Measurements from ENCODE around the gene C19orf47.

C19orf47 gene

DNA sequence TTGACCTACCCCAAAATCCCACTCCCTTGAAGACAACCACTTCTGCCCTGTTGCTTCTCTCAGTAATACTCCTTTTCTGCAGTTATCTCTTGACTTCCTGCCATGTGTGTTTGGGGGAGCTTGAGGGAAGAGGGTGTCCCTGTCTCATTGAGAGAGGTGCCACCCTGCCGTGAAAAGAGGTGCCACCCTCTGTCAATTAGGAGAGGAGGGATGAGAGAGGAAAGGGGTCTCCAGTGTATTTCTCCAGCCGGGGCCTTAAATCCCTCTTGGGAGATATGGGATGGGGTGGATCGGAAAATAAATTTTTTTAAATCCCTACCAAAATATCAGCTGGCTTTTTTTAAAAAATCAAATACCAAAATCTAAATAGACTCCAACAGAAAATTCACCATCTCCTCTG lies 16.8 kb upstream of the C19orf47 start:
- TF ChIP-seq ZFX (IDR thresholded peaks at IDR 0.05; ENCODE audit: borderline replicate concordance) (no peak), CTCF (IDR thresholded peaks at IDR 0.05) (no peak)
- peak overlapping the region; percentile 27; the same call in 1 of the 2 replicates for H3K27ac ChIP-seq

- TF ChIP-seq CTCF (IDR thresholded peaks at IDR 0.05) (no peak), ZFX (IDR thresholded peaks at IDR 0.05; ENCODE audit: borderline replicate concordance) (no peak)
- peak overlapping the region; percentile 58 for H3K27ac ChIP-seq
Measured at GRCh38 chr19:40363069-40363468, 14.9 kb upstream of the C19orf47 start.

DNA sequence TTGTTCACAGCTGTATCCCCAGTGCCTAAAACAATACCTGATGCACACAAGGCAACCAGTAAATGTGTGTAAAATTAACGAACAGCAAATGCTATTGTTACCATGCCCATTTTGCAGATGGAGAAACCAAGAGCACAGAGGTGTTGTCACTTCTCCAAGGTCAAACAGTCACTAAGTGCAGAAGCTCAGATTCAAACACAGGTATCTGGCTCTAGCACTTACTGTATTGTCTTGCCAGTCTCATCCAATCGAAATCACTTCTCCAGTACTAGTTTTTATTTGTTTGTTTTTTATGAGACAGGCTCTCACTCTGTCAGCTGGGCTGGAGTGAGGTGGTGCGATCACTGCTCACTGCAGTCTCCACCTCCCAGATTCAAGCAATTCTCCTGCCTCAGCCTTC lies 14.0 kb upstream of the C19orf47 start:
- peak overlapping the region; percentile 58 for H3K27ac ChIP-seq
- no peak for TF ChIP-seq ZFX (IDR thresholded peaks at IDR 0.05; ENCODE audit: borderline replicate concordance)
- TF ChIP-seq CTCF (IDR thresholded peaks at IDR 0.05) = no peak

GRCh38 chr19:40360708-40361241 lies 12.6 kb upstream of the C19orf47 start:
- TF ChIP-seq ZFX (IDR thresholded peaks at IDR 0.05; ENCODE audit: borderline replicate concordance) = no peak
- TF ChIP-seq CTCF (IDR thresholded peaks at IDR 0.05) = no peak
- H3K27ac ChIP-seq = peak overlapping the region; percentile 58; the same call in 1 of the 2 replicates

DNA sequence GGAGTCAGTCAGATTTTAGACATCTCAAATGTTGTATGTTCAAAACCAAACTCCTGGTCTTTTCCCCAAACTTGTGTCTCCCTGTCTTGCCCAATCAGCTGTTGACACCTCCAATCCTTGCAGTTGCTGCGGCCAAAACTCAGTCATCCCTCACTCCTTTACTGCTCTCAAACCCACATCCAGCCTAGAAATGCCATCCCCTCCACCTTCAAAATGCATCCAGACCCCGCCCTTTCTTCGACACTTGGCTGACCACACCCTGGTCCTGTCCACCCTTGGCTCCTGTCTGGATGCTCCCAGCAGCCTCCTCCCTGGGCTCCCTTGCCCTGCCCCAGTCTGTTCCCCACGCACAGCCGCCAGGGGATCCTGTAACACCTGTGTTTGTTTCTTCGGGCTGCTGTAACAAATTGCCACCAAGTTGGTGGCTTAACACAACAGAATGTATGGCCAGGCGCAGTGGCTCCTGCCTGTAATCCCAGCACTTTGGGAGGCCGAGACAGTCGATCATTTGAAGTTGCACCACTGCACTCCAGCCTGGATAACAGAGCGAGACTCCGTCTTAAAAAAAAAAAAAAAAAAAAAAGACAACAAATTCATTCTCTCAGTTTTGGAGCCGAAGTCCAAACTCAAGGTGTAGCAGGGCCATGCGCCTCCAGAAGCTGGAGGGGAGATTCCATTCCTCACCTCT lies 12.0 kb upstream of the C19orf47 start:
- H3K27ac ChIP-seq = peak overlapping the region; percentile 58; the same call in 1 of the 2 replicates
- TF ChIP-seq CTCF (IDR thresholded peaks at IDR 0.05) (no peak), ZFX (IDR thresholded peaks at IDR 0.05; ENCODE audit: borderline replicate concordance) (no peak)

GRCh38 chr19:40358773-40359172 lies 10.6 kb upstream of the C19orf47 start:
- H3K27ac ChIP-seq = no peak overlapping the region
- TF ChIP-seq CTCF (IDR thresholded peaks at IDR 0.05) (no peak), ZFX (IDR thresholded peaks at IDR 0.05; ENCODE audit: borderline replicate concordance) (no peak)

DNA sequence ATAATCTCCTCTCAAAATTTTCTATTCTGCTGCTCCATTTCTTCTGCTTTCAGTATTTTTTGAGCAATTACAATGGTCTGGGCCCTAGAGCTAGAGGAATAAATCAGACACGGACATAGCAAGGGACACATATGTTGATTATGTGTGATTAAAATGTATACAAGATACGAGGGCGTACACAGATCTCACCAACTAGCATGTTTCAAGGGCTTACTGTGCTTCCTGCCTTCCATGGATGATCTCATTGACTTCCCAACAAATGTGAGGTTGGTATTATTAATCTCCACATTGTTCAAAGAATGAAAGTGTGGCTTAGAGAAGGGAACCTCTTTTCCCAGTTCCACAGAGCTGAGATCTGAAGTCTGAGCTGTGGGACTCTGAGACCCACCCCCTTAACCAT lies 9.4 kb upstream of the C19orf47 start:
- TF ChIP-seq CTCF (IDR thresholded peaks at IDR 0.05) = no peak
- no peak for TF ChIP-seq ZFX (IDR thresholded peaks at IDR 0.05; ENCODE audit: borderline replicate concordance)
- H3K27ac ChIP-seq = no peak overlapping the region

Measured in 22Rv1 (cell line).